IMR-90 (cell line): ENCODE results near the gene PTPMT1. TPM values are rescaled to one million over a fixed set of nuclear protein-coding genes. Genes with fewer than 3 reads are reported as not detected.

Experiments
- ATAC-seq: fragments of 200-7000 bp; cut with Tn5 transposase; 2 replicates; pipeline ENCODE4 v1.9.1; 2020; ENCODE audit warnings: low read depth, mild to moderate bottlenecking, moderate library complexity
- BruUV-seq: library from RNA; stranded (reverse); fragments of 400-500 nt; replicated peaks from 2 replicates; lab custom pipeline; 2021; lab: Mats Ljungman, UMichigan
- CTCF ChIA-PET: fragments of 300-600 bp; formaldehyde crosslinking; extraction: SDS; loops from one replicate; lab custom pipeline; 2021; ENCODE audit warnings: antibody characterized with exemption; lab: Yijun Ruan, JAX
- POLR2A ChIA-PET: fragments of 300-600 bp; sonication (Branson Sonifier 250); formaldehyde crosslinking; loops from one replicate; lab custom pipeline; 2022; ENCODE audit warnings: antibody characterized with exemption; ENCODE audit not compliant: unreplicated experiment; lab: Charles Lee
- DNase-seq: peaks from one replicate; pipeline ENCODE4 v3.0.0; 2013
- H2AFZ ChIP-seq: replicated peaks from 2 replicates; pipeline ENCODE3; 2013; ENCODE audit warnings: low read length, mild to moderate bottlenecking; ENCODE audit not compliant: poor library complexity
- H2AK5ac ChIP-seq: 2 replicates; pipeline ENCODE4 v1.6.1; 2013; ENCODE audit warnings: low read depth, low read length, inconsistent platforms
- H2AK9ac ChIP-seq: replicated peaks from 2 replicates; pipeline ENCODE3; 2013; ENCODE audit warnings: mild to moderate bottlenecking, low read depth, low read length, moderate library complexity; ENCODE audit not compliant: poor library complexity
- H2BK120ac ChIP-seq: 2 replicates; pipeline ENCODE4 v1.6.1; 2013; ENCODE audit warnings: low read depth, low read length, inconsistent platforms
- H2BK15ac ChIP-seq: 3 replicates; pipeline ENCODE4 v1.6.1; 2013; ENCODE audit warnings: low read depth, low read length, inconsistent platforms
- H2BK20ac ChIP-seq: 2 replicates; pipeline ENCODE4 v1.6.1; 2013; ENCODE audit warnings: low read depth, mild to moderate bottlenecking, inconsistent platforms, low read length, moderate library complexity
- H2BK5ac ChIP-seq: 2 replicates; pipeline ENCODE4 v1.6.1; 2013; ENCODE audit warnings: mild to moderate bottlenecking, low read depth, low read length, inconsistent platforms; ENCODE audit not compliant: poor library complexity, severe bottlenecking
- H3K14ac ChIP-seq: replicated peaks from 2 replicates; pipeline ENCODE4 v1.6.1; 2013; ENCODE audit warnings: low read depth, low read length, inconsistent platforms
- H3K18ac ChIP-seq: 2 replicates; pipeline ENCODE4 v1.6.1; 2013; ENCODE audit warnings: low read depth, low read length, control low read depth
- H3K23ac ChIP-seq: 2 replicates; pipeline ENCODE4 v1.6.1; 2013; ENCODE audit warnings: low read depth, low read length, inconsistent platforms
- H3K27ac ChIP-seq: 2 replicates; pipeline ENCODE4 v1.5.1; 2013; ENCODE audit warnings: mild to moderate bottlenecking, control low read depth, low read length; ENCODE audit not compliant: insufficient read depth
- H3K27me3 ChIP-seq: 2 replicates; pipeline ENCODE4 v1.6.1; 2013; ENCODE audit warnings: low read length; ENCODE audit not compliant: control insufficient read depth, insufficient read depth
- H3K36me3 ChIP-seq: 2 replicates; pipeline ENCODE4 v1.6.1; 2013; ENCODE audit warnings: low read length, mixed read lengths; ENCODE audit not compliant: control insufficient read depth, insufficient read depth
- H3K4ac ChIP-seq: 2 replicates; pipeline ENCODE4 v1.6.1; 2013; ENCODE audit warnings: low read depth, low read length, inconsistent platforms
- H3K4me1 ChIP-seq: 2 replicates; pipeline ENCODE4 v1.6.1; 2013; ENCODE audit warnings: low read length, mixed read lengths; ENCODE audit not compliant: control insufficient read depth, insufficient read depth
- H3K4me2 ChIP-seq: 2 replicates; pipeline ENCODE4 v1.6.1; 2013; ENCODE audit warnings: low read depth, mild to moderate bottlenecking, control low read depth, low read length, moderate library complexity
- H3K4me3 ChIP-seq: 2 replicates; pipeline ENCODE4 v1.5.1; 2013; ENCODE audit warnings: low read depth, mild to moderate bottlenecking, control low read depth, low read length, moderate library complexity; ENCODE audit not compliant: insufficient read depth
- H3K56ac ChIP-seq: 2 replicates; pipeline ENCODE4 v1.6.1; 2013; ENCODE audit warnings: low read length, inconsistent platforms; ENCODE audit not compliant: insufficient read depth; ENCODE audit errors: extremely low read depth
- H3K79me1 ChIP-seq, 2 experiments: 2 replicates each; pipeline ENCODE4 v1.6.1; 2013; ENCODE audit warnings: low read length in 2 of 2, inconsistent platforms in 1 of 2, low read depth in 1 of 2
- H3K9ac ChIP-seq: 2 replicates; pipeline ENCODE4 v1.6.1; 2013; ENCODE audit warnings: low read depth, low read length, control low read depth
- H3K9me1 ChIP-seq: 2 replicates; pipeline ENCODE4 v1.6.1; 2013; ENCODE audit warnings: low read length, inconsistent platforms; ENCODE audit not compliant: insufficient read depth
- H3K9me3 ChIP-seq: 2 replicates; pipeline ENCODE4 v1.6.1; 2013; ENCODE audit warnings: low read length; ENCODE audit not compliant: control insufficient read depth, insufficient read depth
- H4K20me1 ChIP-seq: 2 replicates; pipeline ENCODE4 v1.6.1; 2013; ENCODE audit warnings: low read length, inconsistent platforms; ENCODE audit not compliant: insufficient read depth
- H4K5ac ChIP-seq: 2 replicates; pipeline ENCODE4 v1.6.1; 2013; ENCODE audit warnings: mild to moderate bottlenecking, low read depth, low read length, control low read depth
- H4K8ac ChIP-seq, 2 experiments: 2 replicates each; pipeline ENCODE4 v1.6.1; 2013; ENCODE audit warnings: low read depth in 2 of 2, low read length in 2 of 2, control low read depth in 1 of 2, inconsistent platforms in 1 of 2
- H4K91ac ChIP-seq: 2 replicates; pipeline ENCODE4 v1.6.1; 2013; ENCODE audit warnings: low read depth, low read length, inconsistent platforms; ENCODE audit not compliant: insufficient read depth
- BHLHE40 ChIP-seq: fragments of 150-350 bp; IDR thresholded peaks from 2 replicates; pipeline ENCODE4 v1.6.1; 2016; ENCODE audit warnings: mild to moderate bottlenecking, low read depth, low read length
- CEBPB ChIP-seq: IDR thresholded peaks from 2 replicates; pipeline ENCODE4 v1.6.1; 2012; ENCODE audit warnings: low read depth, low read length, improper control_type of control experiment
- CHD1 ChIP-seq: IDR thresholded peaks from 2 replicates; pipeline ENCODE4 v1.6.1; 2012; ENCODE audit warnings: low read depth, low read length, improper control_type of control experiment
- CTCF ChIP-seq: conservative IDR thresholded peaks from 2 replicates; pipeline ENCODE4 v1.5.1; 2012; ENCODE audit warnings: mild to moderate bottlenecking, low read depth, low read length, improper control_type of control experiment
- ELK1 ChIP-seq: fragments of 150-350 bp; IDR thresholded peaks from 2 replicates; pipeline ENCODE4 v1.6.1; 2016; ENCODE audit warnings: low read depth, mild to moderate bottlenecking, low read length, moderate library complexity, borderline replicate concordance
- FOS ChIP-seq: fragments of 150-350 bp; IDR thresholded peaks from 2 replicates; pipeline ENCODE4 v1.6.1; 2016; ENCODE audit warnings: low read depth, low read length
- MAFK ChIP-seq: IDR thresholded peaks from 2 replicates; pipeline ENCODE4 v1.6.1; 2012; ENCODE audit warnings: low read depth, low read length, improper control_type of control experiment
- MAZ ChIP-seq: IDR thresholded peaks from 2 replicates; pipeline ENCODE4 v1.6.1; 2012; ENCODE audit warnings: low read depth, mild to moderate bottlenecking, low read length, improper control_type of control experiment, moderate library complexity, borderline replicate concordance
- MXI1 ChIP-seq: IDR thresholded peaks from 2 replicates; pipeline ENCODE4 v1.6.1; 2012; ENCODE audit warnings: low read depth, mild to moderate bottlenecking, low read length, moderate library complexity, borderline replicate concordance
- POLR2A ChIP-seq: IDR thresholded peaks from 2 replicates; pipeline ENCODE4 v1.6.1; 2012; ENCODE audit warnings: mild to moderate bottlenecking, low read depth, low read length
- RAD21 ChIP-seq: IDR thresholded peaks from 2 replicates; pipeline ENCODE4 v1.6.1; 2012; ENCODE audit warnings: low read length, improper control_type of control experiment
- RCOR1 ChIP-seq: IDR thresholded peaks from 2 replicates; pipeline ENCODE4 v1.6.1; 2012; ENCODE audit warnings: mild to moderate bottlenecking, low read length, improper control_type of control experiment; ENCODE audit not compliant: insufficient replicate concordance
- RFX5 ChIP-seq: IDR thresholded peaks from 2 replicates; pipeline ENCODE4 v1.8.0; 2012; ENCODE audit warnings: low read depth, mild to moderate bottlenecking, low read length, moderate library complexity
- SMC3 ChIP-seq: fragments of 150-350 bp; IDR thresholded peaks from 2 replicates; pipeline ENCODE4 v1.6.1; 2016; ENCODE audit warnings: low read depth, mild to moderate bottlenecking, antibody characterized with exemption, low read length, moderate library complexity
- USF2 ChIP-seq: fragments of 150-350 bp; IDR thresholded peaks from 2 replicates; pipeline ENCODE4 v1.6.1; 2017; ENCODE audit warnings: mild to moderate bottlenecking, antibody characterized with exemption, low read length, low read depth
- WGBS, 2 experiments: methylation state at CpG; one replicate each; pipeline versions ENCODE4 v1.1.5 to v1.1.7; 2013; ENCODE audit warnings: missing lambda C conversion rate in 2 of 2; ENCODE audit not compliant: insufficient read length in 1 of 2; ENCODE audit errors: extremely low coverage in 2 of 2; 5-methylcytosine and 5-hydroxymethylcytosine counted together
- dilution Hi-C: fragments of 300-500 bp; cut with HindIII; formaldehyde crosslinking; loops from one replicate; pipeline ENCODE4 v1.14.3; 2018; ENCODE audit warnings: low sequenced_read_pairs; ENCODE audit not compliant: unreplicated experiment
- in situ Hi-C: fragments of 300-500 bp; cut with MboI; formaldehyde crosslinking; loops from 3 replicates; pipeline ENCODE4 v1.14.3; 2019; ENCODE audit warnings: low sequenced_read_pairs, inconsistent platforms, mixed read lengths
- intact Hi-C: fragments of 100-400 bp; cut with micrococcal nuclease; formaldehyde crosslinking; loops from 2 replicates; pipeline ENCODE4 v1.10.0; 2022
- polyA plus RNA-seq, 3 experiments: library from polyadenylated mRNA; depleted of rRNA; stranded (reverse); fragments of >200 nt; gene quantifications; 2 replicates each; pipeline ENCODE4 v1.2.3, GENCODE V29; 2012; ENCODE audit warnings: low replicate concordance in 1 of 3
- total RNA-seq: library from RNA; depleted of rRNA; stranded (reverse); fragments of >200 nt; gene quantifications from 2 replicates; pipeline ENCODE4 v1.2.3, GENCODE V29; 2012

The PTPMT1 gene
- total and polyA plus RNA-seq, 2 of the 4 experiments (the other 2 are of a cell fraction), result 51.6 to 55.0 TPM

GRCh38 chr11:47605921-47606320 is 40.5 kb downstream of the PTPMT1 start:
- no peaks in the 10 kb centered on the region for H3K79me1 ChIP-seq
- no peaks in the 10 kb centered on the region for H3K9me3 ChIP-seq
- no peak overlapping the region for H3K4me3 ChIP-seq
- no peak overlapping the region for H3K4ac ChIP-seq
- no peak overlapping the region for H2BK120ac ChIP-seq
- no peak overlapping the region for H3K23ac ChIP-seq
- in situ Hi-C loops, result no loop called here
- no peak for DNase-seq
- H4K5ac ChIP-seq, result no peak overlapping the region
- H3K27me3 ChIP-seq, result no peaks in the 10 kb centered on the region
- H4K8ac ChIP-seq, result no peak overlapping the region
- no peak overlapping the region for H2BK5ac ChIP-seq
- no peak overlapping the region for H3K18ac ChIP-seq
- intact Hi-C loops, result no loop called here
- H3K36me3 ChIP-seq, result no peaks in the 10 kb centered on the region
- no peak overlapping the region for H2BK15ac ChIP-seq
- H4K20me1 ChIP-seq, result peaks cover 7% of the 10 kb centered on the region; the same call in 1 of the 2 replicates
- no peak overlapping the region for H3K4me2 ChIP-seq
- no peak overlapping the region for H3K9ac ChIP-seq
- no peak for TF ChIP-seq CTCF
- TF ChIP-seq POLR2A, result no peak
- TF ChIP-seq MAZ, result no peak
- no peak for TF ChIP-seq BHLHE40
- TF ChIP-seq CEBPB, result no peak
- no peak for TF ChIP-seq RFX5
- no peak for TF ChIP-seq CHD1
- no peak for TF ChIP-seq ELK1
- TF ChIP-seq SMC3, result no peak
- TF ChIP-seq MXI1, result no peak
- TF ChIP-seq MAFK, result no peak
- TF ChIP-seq USF2, result no peak
- TF ChIP-seq RAD21, result no peak
- TF ChIP-seq RCOR1, result no peak
- no peak for TF ChIP-seq FOS
- BruUV-seq, result no TSS peak
- no peak overlapping the region for H3K56ac ChIP-seq
- no peak overlapping the region for H3K27ac ChIP-seq
- H3K4me1 ChIP-seq, result peaks cover 8% of the 10 kb centered on the region
- H2AK9ac ChIP-seq, result no peak overlapping the region
- POLR2A ChIA-PET, result no interaction called here
- no peak overlapping the region for H2BK20ac ChIP-seq
- H3K14ac ChIP-seq, result no peak overlapping the region
- no CpG with 5 or more reads among the region's 3 CpGs for WGBS, 2 experiments
- ATAC-seq, result no peak
- CTCF ChIA-PET, result interaction anchor here (2.7 kb wide), 1 partner anchor 11 kb away, joined by 9 read pairs; no protein-coding TSS in a partner anchor
- no peak overlapping the region for H4K91ac ChIP-seq
- dilution Hi-C loops, result no loop called here
- H2AFZ ChIP-seq, result no peak overlapping the region
- H3K9me1 ChIP-seq, result peaks cover 6% of the 10 kb centered on the region
- H2AK5ac ChIP-seq, result no peak overlapping the region
